IPS DF 4.7 (cell line): ENCODE measurements around the gene ITPRIP.

ENCODE experiments used
- DNase-seq: peaks from one replicate; pipeline ENCODE4 v3.0.0-alpha.2; 2013; ENCODE audit warnings: low spot score; ENCODE audit errors: extremely low read depth

The ITPRIP gene

GRCh38 chr10:104309980-104310978, 28.0 kb downstream of the ITPRIP start:
- no peak for DNase-seq

- DNase-seq: no peak
Observed at GRCh38 chr10:104308439-104308903, 29.8 kb downstream of the ITPRIP start.

GRCh38 chr10:104307576-104308438, 30.5 kb downstream of the ITPRIP start:
- no peak for DNase-seq

- DNase-seq: no peak
Observed at GRCh38 chr10:104306897-104307296, 31.4 kb downstream of the ITPRIP start.

GRCh38 chr10:104304927-104305326, 33.3 kb downstream of the ITPRIP start:
- DNase-seq: no peak

GRCh38 chr10:104304356-104304745, 33.9 kb downstream of the ITPRIP start:
- DNase-seq: no peak

- no peak for DNase-seq
Observed at GRCh38 chr10:104303594-104304355, 34.5 kb downstream of the ITPRIP start.

- no peak for DNase-seq
Observed at GRCh38 chr10:104301907-104302690, 36.2 kb downstream of the ITPRIP start.

GRCh38 chr10:104300736-104301292, 37.5 kb downstream of the ITPRIP start:
- no peak for DNase-seq

GRCh38 chr10:104300002-104300735, 38.1 kb downstream of the ITPRIP start:
- DNase-seq: no peak

GRCh38 chr10:104299031-104299904, 39.0 kb downstream of the ITPRIP start:
- DNase-seq: no peak

- no peak for DNase-seq
Observed at GRCh38 chr10:104297697-104298660, 40.3 kb downstream of the ITPRIP start.

GRCh38 chr10:104296687-104297436, 41.4 kb downstream of the ITPRIP start:
- DNase-seq: no peak

- no peak for DNase-seq
Observed at GRCh38 chr10:104293781-104294321, 44.4 kb downstream of the ITPRIP start.

GRCh38 chr10:104293011-104293410, 45.3 kb downstream of the ITPRIP start:
- DNase-seq: no peak

GRCh38 chr10:104291439-104291951, 46.8 kb downstream of the ITPRIP start:
- DNase-seq: no peak
